Stomach (tissue), 4 donors: Measurements from ENCODE around the gene CD300LD.

Experiments used
- EP300 ChIP-seq: sonication (generic); formaldehyde crosslinking; IDR thresholded peaks from one replicate; pipeline ENCODE4 v1.6.1; 2017; ENCODE audit warnings: antibody characterized with exemption
- POLR2A ChIP-seq, 4 donors: fragments of 450-650 bp; IDR thresholded peaks; one replicate each; pipeline ENCODE4 v1.6.1; 2016; ENCODE audit warnings: antibody characterized with exemption in 4 of 4, control low read depth in 2 of 4, mild to moderate bottlenecking in 1 of 4, moderate library complexity in 1 of 4
- POLR2AphosphoS5 ChIP-seq, 3 donors: sonication (generic); formaldehyde crosslinking; IDR thresholded peaks; one replicate each; pipeline ENCODE4 v1.6.1; 2016; ENCODE audit warnings: antibody characterized with exemption in 3 of 3
- TF ChIP-seq, protein P1 (sequence below), 7 experiments: fragments of 450-650 bp in 4 of 7; fragments of 200-600 bp in 3 of 7; sonication (generic) in 3 of 7; IDR thresholded peaks; one replicate each; pipeline ENCODE4 v1.5.1; 2016 to 2019; ENCODE audit warnings: antibody characterized with exemption in 7 of 7, control low read depth in 2 of 7, mild to moderate bottlenecking in 1 of 7

DNA sequence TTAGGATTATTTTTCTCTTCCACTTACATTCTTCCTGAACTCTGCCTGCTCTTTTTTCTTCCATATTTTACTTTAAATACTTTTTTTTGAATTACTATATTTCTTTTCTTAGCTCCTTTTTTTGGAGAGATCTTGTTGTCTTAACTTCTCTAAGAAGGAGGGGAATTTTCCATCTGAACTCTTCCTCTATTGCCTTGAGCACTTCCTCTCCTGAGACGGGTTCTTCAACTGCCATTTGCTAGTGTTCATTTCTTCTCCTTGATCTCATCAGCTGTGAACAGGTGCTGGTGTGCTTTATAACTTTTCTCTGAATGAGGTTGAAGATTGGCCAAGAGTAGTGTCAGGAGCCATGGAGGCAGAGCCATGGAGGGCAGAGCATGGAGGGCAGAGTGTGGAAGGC, 15.1 kb upstream of the CD300LD start:
- TF ChIP-seq, protein P1, sequence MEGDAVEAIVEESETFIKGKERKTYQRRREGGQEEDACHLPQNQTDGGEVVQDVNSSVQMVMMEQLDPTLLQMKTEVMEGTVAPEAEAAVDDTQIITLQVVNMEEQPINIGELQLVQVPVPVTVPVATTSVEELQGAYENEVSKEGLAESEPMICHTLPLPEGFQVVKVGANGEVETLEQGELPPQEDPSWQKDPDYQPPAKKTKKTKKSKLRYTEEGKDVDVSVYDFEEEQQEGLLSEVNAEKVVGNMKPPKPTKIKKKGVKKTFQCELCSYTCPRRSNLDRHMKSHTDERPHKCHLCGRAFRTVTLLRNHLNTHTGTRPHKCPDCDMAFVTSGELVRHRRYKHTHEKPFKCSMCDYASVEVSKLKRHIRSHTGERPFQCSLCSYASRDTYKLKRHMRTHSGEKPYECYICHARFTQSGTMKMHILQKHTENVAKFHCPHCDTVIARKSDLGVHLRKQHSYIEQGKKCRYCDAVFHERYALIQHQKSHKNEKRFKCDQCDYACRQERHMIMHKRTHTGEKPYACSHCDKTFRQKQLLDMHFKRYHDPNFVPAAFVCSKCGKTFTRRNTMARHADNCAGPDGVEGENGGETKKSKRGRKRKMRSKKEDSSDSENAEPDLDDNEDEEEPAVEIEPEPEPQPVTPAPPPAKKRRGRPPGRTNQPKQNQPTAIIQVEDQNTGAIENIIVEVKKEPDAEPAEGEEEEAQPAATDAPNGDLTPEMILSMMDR (IDR thresholded peaks at IDR 0.05): no peak
- TF ChIP-seq POLR2A (IDR thresholded peaks at IDR 0.05) (no peak), POLR2AphosphoS5 (IDR thresholded peaks at IDR 0.05) (no peak), EP300 (no peak)
